ENCODE measurements around the gene ATP8A2. TPM values are rescaled to one million over a fixed set of nuclear protein-coding genes. Genes with fewer than 3 reads are reported as not detected.

Gene ATP8A2
- total RNA-seq, 1 experiment from 2014 or later = not detected

DNA sequence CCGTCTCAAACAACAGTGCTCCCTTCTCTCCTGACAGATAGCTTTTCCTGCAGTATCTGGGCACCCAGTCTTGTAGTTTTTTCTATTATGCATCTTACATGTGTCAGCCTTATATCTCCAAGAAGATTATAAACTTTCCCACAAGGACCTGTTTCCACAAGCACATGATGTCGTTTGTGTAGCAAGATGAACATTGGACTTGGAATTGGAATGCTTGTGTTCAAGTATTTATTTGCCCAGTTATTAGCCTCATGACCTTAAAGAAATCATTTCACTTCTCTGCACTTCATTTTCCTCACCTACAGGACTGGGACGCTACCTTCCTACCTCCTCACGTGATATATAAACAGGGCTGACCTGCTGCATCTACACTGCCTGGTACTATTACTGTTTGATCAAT is 658.6 kb downstream of the ATP8A2 start:
- H3K4me1 ChIP-seq (ENCODE audit: control insufficient read depth, insufficient read depth, low read length) = no peaks in the 10 kb centered on the region
- DNase-seq (ENCODE audit: low read depth, low spot score) = no peak
- ChIA-PET CTCF (no interaction called here), POLR2A (no interaction called here)
- no peak overlapping the region for H3K4me3 ChIP-seq (ENCODE audit: low read depth in 2 of 2, low read length in 2 of 2)
- no peaks in the 10 kb centered on the region for H3K27me3 ChIP-seq (ENCODE audit: control insufficient read depth, insufficient read depth, low read length)
- BruUV-seq (replicated peaks) = no TSS peak
- no peaks in the 10 kb centered on the region for H3K36me3 ChIP-seq (ENCODE audit: control insufficient read depth, insufficient read depth, low read length)
- intact Hi-C loops (cut with micrococcal nuclease; ENCODE audit: unreplicated experiment) (no loop called here), in situ Hi-C loops (cut with HindIII; ENCODE audit: low pct_unique_long_range_greater_than_20kb, low sequenced_read_pairs) (no loop called here)
- H3K9me3 ChIP-seq (ENCODE audit: control insufficient read depth, insufficient read depth, low read depth, low read length) = no peaks in the 10 kb centered on the region
- no peak for ATAC-seq
- TF ChIP-seq, protein P1, sequence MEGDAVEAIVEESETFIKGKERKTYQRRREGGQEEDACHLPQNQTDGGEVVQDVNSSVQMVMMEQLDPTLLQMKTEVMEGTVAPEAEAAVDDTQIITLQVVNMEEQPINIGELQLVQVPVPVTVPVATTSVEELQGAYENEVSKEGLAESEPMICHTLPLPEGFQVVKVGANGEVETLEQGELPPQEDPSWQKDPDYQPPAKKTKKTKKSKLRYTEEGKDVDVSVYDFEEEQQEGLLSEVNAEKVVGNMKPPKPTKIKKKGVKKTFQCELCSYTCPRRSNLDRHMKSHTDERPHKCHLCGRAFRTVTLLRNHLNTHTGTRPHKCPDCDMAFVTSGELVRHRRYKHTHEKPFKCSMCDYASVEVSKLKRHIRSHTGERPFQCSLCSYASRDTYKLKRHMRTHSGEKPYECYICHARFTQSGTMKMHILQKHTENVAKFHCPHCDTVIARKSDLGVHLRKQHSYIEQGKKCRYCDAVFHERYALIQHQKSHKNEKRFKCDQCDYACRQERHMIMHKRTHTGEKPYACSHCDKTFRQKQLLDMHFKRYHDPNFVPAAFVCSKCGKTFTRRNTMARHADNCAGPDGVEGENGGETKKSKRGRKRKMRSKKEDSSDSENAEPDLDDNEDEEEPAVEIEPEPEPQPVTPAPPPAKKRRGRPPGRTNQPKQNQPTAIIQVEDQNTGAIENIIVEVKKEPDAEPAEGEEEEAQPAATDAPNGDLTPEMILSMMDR (IDR thresholded peaks at IDR 0.05) = no peak
- TF ChIP-seq POLR2AphosphoS5 (IDR thresholded peaks at IDR 0.05; ENCODE audit: low read depth, low read length) (no peak), REST (IDR thresholded peaks at IDR 0.05; ENCODE audit: insufficient read depth in 1 of 2, low read depth in 2 of 2, low read length in 1 of 2) (no peak), TCF7L2 (IDR thresholded peaks at IDR 0.05; ENCODE audit: low read depth, low read length) (no peak), SIN3A (IDR thresholded peaks at IDR 0.05; ENCODE audit: borderline replicate concordance, insufficient read depth, low read depth, low read length) (no peak)
- H3K27ac ChIP-seq (ENCODE audit: low read length) = no peak overlapping the region

GRCh38 chr13:26034018-26034417 is 662.2 kb downstream of the ATP8A2 start:
- CTCF ChIA-PET = no interaction called here

More at GRCh38 chr13:26034018-26034417, 662.2 kb downstream of the ATP8A2 start:
- ATAC-seq (no peak), DNase-seq (ENCODE audit: low read depth, low spot score) (no peak)
- H3K36me3 ChIP-seq (ENCODE audit: control insufficient read depth, insufficient read depth, low read length) = no peaks in the 10 kb centered on the region
- intact Hi-C loops (cut with micrococcal nuclease; ENCODE audit: unreplicated experiment) = no loop called here
- in situ Hi-C loops (cut with HindIII; ENCODE audit: low pct_unique_long_range_greater_than_20kb, low sequenced_read_pairs) = no loop called here
- H3K4me1 ChIP-seq (ENCODE audit: control insufficient read depth, insufficient read depth, low read length) = no peaks in the 10 kb centered on the region
- TF ChIP-seq REST (IDR thresholded peaks at IDR 0.05; ENCODE audit: insufficient read depth in 1 of 2, low read depth in 2 of 2, low read length in 1 of 2) (no peak), SIN3A (IDR thresholded peaks at IDR 0.05; ENCODE audit: borderline replicate concordance, insufficient read depth, low read depth, low read length) (no peak), TCF7L2 (IDR thresholded peaks at IDR 0.05; ENCODE audit: low read depth, low read length) (no peak), POLR2AphosphoS5 (IDR thresholded peaks at IDR 0.05; ENCODE audit: low read depth, low read length) (no peak)
- TF ChIP-seq, protein P1 (IDR thresholded peaks at IDR 0.05) = no peak
- no peak overlapping the region for H3K4me3 ChIP-seq (ENCODE audit: low read depth in 2 of 2, low read length in 2 of 2)
- no peak overlapping the region for H3K27ac ChIP-seq (ENCODE audit: low read length)
- no peaks in the 10 kb centered on the region for H3K9me3 ChIP-seq (ENCODE audit: control insufficient read depth, insufficient read depth, low read depth, low read length)
- no peaks in the 10 kb centered on the region for H3K27me3 ChIP-seq (ENCODE audit: control insufficient read depth, insufficient read depth, low read length)
- POLR2A ChIA-PET = no interaction called here
- BruUV-seq (replicated peaks) = no TSS peak

Data from Panc1 (cell line).